AG08396 (cell line): ENCODE data around the gene PRDM10.
"Not testable (repeated sequence)": the region's sequence is repeated elsewhere in the genome, so short reads cannot be mapped to it uniquely, and the experiment has no call there.

ENCODE experiments used
- DNase-seq: peaks from one replicate; pipeline ENCODE4 v3.0.0; 2012; ENCODE audit warnings: low spot score, mixed read lengths

The PRDM10 gene

GRCh38 chr11:130002352-130002845 lies at the start of gene PRDM10:
Gene PRDM10, minus strand, starts transcription at chr11:130002835. Its CDS starts 41,871 bp downstream, at chr11:129960964.
- DNase-seq = peak; percentile 96

DNA sequence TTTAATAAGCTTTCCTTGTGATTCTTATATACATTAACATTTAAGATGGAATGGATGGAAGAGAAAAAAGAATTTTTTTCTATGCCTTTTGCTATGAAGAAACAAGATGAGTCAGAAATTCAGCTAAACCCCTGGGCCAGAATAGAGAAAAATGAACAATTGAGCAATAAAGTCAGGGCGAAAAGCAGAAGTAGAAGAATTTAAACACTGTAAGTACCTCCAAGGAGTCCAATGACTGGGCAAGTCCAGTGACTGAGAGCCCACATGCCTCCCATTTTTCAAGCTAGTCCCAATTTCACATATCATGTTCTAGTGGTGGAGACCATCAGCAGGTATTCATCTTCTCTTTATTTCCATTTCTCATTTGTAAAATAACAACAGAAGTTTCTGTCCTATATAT lies 48.4 kb upstream of the PRDM10 start:
- DNase-seq = no peak

GRCh38 chr11:130050257-130050656 lies 47.6 kb upstream of the PRDM10 start:
- DNase-seq = peak; percentile 49

DNA sequence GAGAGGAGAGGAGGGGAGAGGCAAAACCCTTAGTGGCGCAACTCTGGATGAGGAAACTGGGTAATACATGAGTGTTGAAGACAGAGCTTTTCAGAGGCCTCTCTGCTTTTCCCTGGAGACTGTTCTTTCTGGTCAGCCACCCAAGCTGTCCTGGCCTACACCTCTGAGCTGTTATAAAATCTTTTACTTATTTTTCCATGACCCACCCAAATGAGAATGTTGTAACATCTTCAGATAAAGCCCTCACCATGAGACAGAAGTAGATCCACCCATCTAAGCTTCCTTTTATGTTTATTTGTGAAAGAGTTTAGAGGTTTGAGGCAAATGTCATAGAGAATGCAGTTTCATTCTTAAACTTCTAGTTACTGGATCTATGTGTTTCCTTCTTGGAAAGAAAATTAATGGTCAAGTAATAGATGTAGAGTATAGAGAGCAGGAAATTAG lies 46.7 kb upstream of the PRDM10 start:
- DNase-seq = no peak

GRCh38 chr11:130047141-130047540 lies 44.5 kb upstream of the PRDM10 start:
- DNase-seq = no peak

GRCh38 chr11:130043575-130043974 lies 40.9 kb upstream of the PRDM10 start:
- no peak for DNase-seq

DNA sequence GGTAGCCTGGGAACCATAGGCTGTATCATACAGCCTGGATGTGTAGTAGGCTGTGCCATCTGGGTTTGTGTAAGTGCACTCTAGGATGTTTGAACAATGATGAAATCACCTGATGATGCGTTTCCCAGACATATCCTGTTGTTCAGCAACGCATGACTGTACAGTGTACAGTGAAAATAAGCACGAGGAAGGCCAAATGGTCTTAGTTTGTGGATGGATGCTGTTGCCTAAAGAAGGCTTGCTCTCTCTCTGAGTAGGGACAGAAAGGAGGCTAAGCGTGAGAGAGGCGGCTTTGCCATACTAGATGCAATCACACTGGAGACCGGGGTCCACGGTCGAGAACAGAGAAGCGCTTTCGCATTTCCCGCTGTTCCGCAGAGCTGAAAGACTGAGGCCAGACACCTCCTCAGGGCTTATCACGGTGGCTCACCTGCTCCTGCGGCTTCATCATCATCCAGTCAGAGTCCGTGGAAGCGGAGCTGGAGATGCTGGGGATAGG lies 39.5 kb upstream of the PRDM10 start:
- peak; percentile 88 for DNase-seq

- DNase-seq = no peak
Measured at GRCh38 chr11:130040281-130040940, 37.8 kb upstream of the PRDM10 start.

DNA sequence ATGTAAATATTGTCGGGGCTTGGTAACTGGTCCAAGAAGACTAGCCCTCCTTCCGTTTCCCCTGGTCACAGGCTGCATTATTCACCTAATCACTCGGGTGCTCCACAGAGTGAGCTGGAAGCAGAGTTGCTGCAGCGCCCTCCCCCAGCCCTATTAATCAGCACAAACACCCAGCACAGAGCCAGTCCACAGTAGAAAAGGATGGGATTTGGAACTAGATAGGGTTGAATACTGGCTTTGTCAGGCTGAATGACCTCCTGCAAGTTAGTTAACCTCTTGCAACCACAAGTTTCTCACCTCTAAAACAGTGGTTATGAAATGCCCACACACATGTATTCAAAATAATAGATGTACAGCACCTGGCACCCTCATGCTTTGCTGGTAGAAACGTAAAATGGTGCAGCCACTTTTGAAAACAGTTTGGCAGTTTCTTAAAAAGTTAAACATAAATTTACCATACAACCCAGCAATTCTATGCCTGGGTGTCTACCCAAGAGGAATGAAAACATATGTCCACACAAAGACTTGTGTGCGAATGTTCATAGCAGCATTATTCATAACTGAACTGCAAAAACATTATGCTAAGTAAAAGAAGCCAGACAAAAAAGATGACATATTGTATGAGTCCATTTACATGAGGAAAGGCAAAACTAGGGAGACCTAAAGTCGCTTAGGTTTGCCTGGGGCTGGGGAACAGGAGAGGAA lies 35.4 kb upstream of the PRDM10 start:
- no peak for DNase-seq

DNA sequence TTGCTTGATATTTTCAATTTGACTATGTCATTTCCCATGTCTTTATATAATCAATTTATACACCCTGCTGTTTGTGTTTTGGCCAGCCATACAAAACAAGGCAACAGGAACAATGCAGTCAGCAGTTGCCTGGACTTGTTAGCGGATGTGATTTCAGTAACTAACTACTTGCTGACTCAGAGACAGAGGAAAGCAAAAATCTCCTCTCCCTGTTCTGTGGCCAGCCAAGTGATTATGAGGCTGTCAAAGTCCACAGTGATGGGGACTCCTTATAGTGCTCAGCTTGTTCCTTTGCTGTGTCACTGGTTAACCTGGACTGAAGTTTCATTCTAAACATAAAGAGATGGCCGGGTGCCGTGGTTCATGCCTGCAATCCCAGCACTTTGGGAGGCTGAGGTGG lies 34.4 kb upstream of the PRDM10 start:
- DNase-seq = peak; percentile 77

- no peak for DNase-seq
Measured at GRCh38 chr11:130034236-130034635, 31.6 kb upstream of the PRDM10 start.

- DNase-seq = no peak
Measured at GRCh38 chr11:130032931-130033330, 30.3 kb upstream of the PRDM10 start.

DNA sequence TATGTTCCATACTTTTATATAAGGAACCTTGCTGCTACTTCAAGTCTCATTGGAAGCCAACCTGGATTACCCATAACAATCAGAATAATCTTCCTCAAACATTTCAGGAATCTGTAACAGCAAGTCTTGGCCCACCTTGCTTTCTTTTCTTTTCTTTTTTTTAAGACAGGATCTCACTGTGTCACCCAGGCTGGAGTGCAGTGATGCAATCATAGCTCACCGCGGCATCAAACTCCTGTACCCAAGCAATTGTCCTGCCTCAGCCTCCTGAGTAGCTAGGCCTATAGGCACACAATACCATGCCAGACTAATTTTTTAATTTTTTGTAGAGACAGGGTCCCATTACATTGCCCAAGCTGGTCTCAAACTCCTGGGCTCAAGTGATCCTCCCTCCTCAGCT lies 29.3 kb upstream of the PRDM10 start:
- DNase-seq = no peak

DNA sequence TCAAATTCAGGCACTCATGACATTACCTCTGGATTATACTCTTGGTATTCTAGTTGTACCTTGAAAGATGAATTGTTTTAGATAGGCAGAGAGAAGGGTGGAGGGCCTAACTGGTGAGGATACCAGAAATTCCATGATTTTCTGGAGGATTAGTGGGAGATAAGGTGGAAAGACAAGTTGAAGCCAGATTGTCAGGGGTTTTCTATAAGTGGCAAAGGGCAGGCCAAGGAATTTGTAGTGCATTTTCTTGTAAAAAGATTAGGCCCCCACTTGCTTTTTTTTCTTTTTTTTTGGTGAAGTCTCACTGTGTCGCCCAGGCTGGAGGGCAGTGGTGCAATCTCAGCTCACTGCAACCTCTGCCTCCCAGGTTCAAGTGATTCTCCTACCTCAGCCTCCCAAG lies 28.4 kb upstream of the PRDM10 start:
- no peak for DNase-seq

- no peak for DNase-seq
Measured at GRCh38 chr11:130029137-130029536, 26.5 kb upstream of the PRDM10 start.

DNA sequence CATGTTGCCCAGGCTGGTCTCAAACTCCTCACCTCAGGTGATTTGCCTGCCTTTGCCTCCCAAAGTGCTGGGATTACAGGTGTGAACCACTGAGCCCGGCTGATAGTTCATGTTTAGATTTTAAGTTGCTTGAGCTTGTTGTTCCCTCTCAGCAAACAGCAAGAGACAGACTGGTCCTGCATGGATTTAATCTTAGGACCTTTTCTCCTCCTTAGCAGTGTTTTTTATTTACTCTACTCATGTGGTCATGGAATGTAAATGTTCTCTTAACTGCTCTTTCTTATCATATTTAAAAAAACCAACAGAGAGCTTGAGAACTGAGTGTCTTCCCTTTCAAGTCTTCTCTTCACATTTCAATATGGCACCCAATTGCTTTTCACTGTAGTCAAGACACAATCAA lies 22.7 kb upstream of the PRDM10 start:
- no peak for DNase-seq

DNA sequence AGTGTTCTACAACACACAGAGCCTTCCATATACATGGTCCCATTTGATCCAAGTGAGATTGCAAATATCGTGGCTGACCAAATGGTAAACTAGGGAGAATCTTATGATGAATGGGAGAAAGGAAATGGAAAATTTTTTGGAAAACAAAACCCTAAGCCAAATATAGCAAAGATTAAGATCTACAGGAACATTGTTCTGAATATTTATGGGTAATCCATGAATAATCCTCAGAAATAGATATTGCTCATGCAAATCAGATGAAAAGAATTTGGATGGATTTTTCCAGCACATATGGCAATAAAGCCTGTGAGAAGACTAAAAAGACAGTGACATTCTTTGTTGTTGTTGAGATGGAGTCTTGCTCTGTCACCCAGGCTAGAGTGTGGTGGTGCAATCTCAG lies 21.7 kb upstream of the PRDM10 start:
- no peak for DNase-seq

DNA sequence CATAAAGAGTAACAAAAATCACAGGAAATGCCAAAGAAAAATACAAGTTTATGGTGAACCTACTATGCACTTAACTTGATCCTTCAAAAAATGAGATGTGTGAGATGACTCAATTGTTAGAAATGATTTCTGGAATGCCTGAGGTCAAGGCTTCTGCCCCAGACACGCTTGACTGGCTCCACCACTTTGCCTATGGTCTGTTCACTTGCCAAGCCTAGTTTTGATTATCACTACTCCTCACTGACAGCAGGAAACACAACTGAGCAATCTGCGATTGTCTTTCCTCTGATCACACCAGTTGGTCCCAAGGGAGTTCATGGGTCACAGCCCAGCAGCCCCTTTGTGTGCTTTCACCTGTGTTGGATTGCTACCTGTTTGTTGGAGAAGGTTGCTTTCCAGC lies 20.6 kb upstream of the PRDM10 start:
- DNase-seq = peak; percentile 83

- no peak for DNase-seq
Measured at GRCh38 chr11:130022799-130023198, 20.2 kb upstream of the PRDM10 start.

DNA sequence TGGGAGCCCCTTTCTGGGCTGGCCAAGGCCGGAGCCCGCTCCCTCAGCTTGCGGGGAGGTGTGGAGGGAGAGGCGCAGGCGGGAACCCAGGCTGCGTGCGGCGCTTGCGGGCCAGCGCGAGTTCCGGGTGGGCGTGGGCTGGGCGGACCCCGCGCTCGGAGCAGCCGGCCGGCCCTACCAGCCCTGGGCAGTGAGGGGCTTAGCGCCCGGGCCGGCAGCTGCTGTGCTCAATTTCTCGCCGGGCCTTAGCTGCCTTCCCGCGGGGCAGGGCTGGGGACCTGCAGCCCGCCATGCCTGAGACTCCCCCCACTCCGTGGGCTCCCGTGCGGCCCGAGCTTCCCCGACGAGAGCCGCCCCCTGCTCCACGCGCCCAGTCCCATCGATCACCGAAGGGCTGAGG lies 19.0 kb upstream of the PRDM10 start:
- DNase-seq = not testable (repeated sequence)

DNA sequence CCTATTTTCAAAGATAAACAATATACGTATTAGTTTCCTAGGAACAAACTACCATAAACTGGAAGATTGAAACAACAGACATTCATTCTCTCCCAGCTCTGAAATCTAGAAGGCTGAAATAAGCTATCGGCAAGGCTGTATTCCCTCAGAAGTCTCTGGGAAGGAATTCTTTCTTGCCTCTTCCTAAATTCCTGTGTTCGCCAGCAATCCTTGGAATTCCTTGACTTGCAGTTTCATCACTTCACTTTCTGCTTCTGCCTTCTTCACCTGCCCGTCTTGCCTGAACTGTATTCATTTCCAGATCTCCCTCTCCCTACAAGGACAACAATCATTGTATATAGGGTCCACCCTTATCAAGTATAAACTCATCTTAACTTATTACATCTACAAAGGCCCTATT lies 17.7 kb upstream of the PRDM10 start:
- no peak for DNase-seq

DNA sequence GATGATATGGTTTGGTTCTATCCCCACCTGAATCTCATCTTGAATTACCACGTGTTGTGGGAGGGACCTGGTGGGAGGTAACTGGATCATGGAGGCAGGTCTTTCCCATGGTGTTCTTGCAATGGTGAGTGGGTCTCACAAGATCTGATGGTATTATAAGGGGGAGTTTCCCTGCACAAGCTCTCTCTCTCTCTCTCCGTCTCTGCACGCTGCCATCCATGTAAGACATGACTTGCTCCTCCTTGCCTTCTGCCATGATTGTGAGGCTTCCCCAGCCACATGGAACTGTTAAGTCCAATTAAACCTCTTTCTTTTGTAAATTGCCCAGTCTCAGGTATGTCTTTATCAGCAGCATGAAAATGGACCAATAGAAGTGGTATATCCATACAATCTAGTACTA lies 13.2 kb upstream of the PRDM10 start:
- not testable (repeated sequence) for DNase-seq

- no peak for DNase-seq
Measured at GRCh38 chr11:130008326-130008725, 5.7 kb upstream of the PRDM10 start.
